ENCODE measurements around the gene LRBA.

Gene LRBA

GRCh38 chr4:150464523-150464922 is 550.6 kb downstream of the LRBA start:
- no peak for DNase-seq

GRCh38 chr4:150462743-150463142 is 552.3 kb downstream of the LRBA start:
- DNase-seq, result no peak

DNA sequence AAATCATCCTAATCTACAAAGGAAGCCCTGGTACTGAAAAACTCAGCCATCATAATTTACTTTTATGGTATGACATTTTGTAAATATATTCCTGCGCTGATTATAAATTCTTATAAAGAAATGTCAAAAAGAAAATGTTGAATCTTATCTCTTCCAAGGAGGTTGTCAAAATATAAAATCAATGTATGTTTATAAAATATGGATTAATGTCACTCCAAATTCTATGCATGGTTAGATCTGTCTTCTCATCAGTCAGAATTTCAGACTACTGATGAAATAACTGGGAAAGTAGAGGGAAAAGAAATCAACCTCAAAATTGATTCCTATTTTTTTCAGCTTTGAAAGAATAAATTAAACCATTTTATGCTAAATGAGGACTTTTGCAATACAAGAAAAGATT is 553.1 kb downstream of the LRBA start:
- DNase-seq, result no peak

- DNase-seq, result no peak
Observed at GRCh38 chr4:150457802-150458201, 557.3 kb downstream of the LRBA start.

DNA sequence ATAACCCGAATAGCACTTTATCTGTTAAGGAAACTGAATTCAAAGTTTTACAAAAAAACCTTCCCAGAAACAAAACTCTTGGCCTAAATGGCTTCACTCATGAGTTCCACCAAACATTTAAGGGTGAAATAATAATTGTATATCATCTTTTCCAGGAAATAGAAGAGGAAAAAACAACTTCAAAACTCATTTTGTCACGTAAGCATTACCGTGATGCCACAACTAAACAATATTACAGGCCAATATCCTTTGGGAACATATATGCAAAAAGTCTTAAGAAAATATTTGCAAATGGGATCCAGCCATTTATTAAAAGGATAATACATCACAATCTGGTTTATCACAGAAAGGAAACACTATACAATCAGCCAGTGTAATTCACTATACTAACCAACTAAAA is 563.2 kb downstream of the LRBA start:
- no peak for DNase-seq

DNA sequence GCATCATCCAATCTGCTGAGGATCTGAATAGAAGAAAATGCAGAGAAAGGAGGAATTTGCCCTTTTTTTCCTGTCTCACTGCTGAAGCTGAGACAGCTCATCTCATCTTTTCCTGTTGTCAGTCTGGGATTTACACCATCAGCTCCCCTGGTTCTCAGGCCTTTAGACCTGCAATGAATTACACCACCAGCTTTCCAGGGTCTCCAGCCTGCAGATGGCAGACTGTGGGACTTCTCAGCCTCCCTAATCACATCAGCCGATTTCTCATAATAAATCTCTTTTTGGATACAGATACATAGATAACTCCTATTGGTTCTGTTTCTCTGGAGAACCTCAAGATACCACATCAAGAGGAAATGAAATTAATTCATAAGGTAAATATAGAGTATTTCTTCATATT is 567.7 kb downstream of the LRBA start:
- no peak for DNase-seq

- DNase-seq, result no peak
Observed at GRCh38 chr4:150439451-150439933, 575.6 kb downstream of the LRBA start.

DNA sequence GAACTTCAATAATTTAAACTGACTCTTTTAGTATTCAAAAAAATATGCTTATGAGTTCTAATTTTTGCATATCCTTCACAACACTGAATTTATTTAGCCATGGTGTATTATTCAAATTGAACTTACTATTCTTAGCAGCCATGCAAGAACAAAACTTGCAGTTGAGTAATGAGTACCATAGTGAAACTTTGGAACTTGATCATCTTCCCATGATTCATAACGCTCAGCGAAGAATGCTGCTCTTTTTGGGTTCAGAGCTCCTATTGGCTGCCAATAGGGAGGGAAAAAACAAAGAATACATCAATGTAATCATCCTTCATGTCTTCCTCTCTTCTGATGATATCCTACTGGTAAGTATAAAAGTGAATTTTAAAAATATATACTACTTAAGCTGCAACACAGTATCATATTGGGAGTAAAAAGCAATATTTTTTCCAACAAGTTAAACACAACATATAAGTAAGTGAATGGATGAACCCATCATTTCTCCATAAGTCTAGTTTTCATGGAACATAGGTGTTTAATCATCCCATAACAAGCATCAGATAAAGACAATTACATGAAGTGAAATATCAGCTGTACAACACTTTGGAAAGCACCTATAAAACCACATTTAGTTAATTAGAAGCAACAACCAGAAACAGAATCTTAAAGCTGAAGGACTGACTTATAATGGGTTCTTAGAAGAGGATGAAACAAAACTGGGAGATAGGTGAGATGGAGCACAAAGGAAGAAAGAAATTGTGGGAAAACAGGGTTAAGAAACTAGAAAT is 578.3 kb downstream of the LRBA start:
- DNase-seq, result peak; percentile 21

GRCh38 chr4:150431221-150431620 is 583.9 kb downstream of the LRBA start:
- DNase-seq, result no peak

DNA sequence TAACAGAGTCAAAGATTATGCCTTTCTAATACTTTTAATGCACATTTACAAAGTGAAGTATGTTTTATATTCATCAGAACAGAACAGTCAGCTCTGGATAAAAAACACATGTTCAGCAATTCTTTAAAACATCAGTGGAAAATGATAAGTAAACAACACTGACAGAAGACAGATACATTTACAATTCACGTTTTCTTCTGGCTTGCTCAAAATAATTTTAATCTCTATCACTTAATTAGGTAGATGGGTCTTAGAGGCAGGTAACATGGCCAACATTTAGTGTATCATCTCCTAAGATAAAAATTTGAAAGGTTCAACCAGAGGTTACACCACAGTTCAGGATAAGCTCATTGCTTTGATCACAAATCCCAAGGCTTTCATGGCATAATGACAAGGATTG is 589.9 kb downstream of the LRBA start:
- DNase-seq, result no peak

DNA sequence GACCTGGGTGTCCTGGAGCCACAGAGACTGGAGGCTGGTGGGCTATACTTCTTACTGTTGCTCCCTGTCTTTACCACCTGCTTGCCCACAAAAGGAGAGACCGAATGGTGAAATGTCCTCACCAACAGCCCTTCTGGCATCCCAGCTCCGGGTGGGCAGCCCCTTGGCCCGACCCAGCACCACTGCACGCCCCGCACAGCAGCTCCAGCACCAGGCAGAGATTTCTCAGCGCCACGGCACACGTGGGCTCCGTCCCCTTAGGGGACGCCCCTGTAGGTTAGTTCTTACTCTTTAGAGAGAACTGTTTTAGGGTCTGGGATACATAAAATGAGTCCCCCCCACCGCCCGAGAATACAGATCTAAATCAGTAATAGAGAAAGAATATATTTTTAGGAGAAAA is 591.6 kb downstream of the LRBA start:
- DNase-seq, result no peak

DNA sequence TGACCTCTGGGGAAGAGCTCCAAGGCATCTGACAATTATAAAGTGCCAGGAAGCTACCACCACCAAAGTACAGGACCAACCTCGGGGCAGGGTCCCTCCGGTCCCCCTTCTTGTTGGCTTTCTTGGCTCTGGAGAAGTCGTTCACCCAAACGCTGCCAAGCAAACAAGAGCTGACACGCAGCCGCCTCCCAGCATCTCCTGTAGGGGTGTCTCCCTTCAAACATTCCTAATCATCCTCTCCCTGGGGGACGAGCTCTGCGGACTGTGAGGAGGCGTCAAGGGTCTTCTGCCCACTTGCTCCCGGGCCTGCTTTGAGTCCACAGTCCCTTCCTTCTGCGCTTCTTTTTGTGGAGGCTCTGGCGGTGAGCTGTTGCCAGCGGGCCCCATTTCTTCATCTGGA is 592.0 kb downstream of the LRBA start:
- no peak for DNase-seq

- no peak for DNase-seq
Observed at GRCh38 chr4:150421612-150422011, 593.5 kb downstream of the LRBA start.

GRCh38 chr4:150419939-150420338 is 595.1 kb downstream of the LRBA start:
- no peak for DNase-seq

DNA sequence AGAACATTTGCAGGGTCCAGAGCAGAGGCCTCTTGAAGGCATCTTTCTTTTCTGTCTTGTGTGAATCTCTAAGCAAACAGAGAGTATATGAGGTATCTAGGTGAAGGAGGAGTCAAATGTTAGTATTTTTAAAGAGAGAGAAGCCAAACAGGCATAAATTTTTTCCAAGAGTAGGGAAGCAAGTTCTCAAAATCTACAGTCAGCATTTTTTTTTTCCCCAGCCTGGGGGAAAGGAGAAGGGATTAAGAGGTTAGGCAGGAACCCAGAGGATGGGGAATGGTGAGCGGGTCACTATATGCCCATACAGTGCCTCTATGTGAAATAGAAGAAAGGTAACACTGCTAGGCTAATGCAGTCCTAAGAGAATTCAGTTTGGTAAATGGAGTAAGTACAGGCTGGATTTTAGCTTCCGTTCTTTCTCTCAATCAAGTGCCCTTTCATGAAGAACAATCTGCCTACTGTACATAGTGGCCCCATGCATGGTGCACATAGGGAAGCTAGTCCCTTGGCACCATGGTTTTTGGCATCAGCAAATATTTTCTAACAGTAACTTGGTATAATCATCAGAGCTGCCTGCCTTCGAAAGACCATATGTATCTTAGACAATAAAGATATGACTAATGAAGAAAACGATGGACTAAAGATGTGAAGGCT is 596.2 kb downstream of the LRBA start:
- no peak for DNase-seq

- no peak for DNase-seq
Observed at GRCh38 chr4:150415213-150415612, 599.9 kb downstream of the LRBA start.

DNA sequence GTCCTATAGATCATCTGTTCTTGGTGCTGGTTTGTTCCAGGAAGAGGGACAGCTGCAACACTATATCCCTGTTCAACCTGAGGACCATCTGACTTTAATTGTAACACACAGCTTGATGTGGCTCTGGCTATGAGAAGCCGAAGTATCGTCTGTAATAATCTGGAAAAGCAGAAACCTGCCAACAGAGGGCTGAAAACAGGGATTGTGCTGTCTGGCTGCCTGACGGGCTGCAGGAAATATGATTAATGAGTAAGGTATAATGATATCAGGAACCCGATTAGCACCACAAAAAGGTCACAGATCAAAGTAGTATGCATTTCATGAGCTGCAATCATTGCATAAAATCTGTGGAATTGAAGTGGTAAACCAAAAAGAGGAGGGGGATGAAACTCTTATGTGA is 603.6 kb downstream of the LRBA start:
- no peak for DNase-seq

- DNase-seq, result no peak
Observed at GRCh38 chr4:150402871-150403272, 612.2 kb downstream of the LRBA start.

DNA sequence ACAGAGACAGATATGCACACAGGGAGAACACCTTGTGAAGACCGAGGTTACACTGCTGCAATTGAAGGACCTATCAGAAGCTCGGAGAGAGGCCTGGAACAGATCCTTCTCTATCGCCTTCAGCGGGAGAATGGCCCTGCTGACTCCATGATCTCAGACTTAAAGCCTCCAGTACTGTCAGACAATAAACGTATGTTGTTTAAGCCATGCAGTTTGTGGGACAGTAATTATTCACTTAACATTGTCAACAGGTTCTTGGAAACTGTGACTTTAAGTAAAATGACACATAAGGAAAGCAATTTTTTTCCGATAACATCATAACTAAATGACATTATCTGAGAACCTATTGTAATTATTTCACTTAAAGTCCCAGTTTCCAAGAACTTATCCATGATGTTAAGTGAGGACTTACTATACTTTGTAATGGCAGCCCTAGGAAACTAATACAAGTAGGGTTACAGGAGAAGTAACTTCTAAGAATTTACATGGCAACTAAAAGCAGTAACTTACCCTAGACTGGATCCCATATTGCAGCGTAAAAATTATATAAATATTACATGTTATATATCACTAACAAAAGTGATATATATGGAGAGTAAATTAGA is 613.9 kb downstream of the LRBA start:
- DNase-seq, result no peak

- peak; percentile 12 for DNase-seq
Observed at GRCh38 chr4:150395872-150396271, 619.2 kb downstream of the LRBA start.

- DNase-seq, result no peak
Observed at GRCh38 chr4:150394046-150394445, 621.0 kb downstream of the LRBA start.

DNA sequence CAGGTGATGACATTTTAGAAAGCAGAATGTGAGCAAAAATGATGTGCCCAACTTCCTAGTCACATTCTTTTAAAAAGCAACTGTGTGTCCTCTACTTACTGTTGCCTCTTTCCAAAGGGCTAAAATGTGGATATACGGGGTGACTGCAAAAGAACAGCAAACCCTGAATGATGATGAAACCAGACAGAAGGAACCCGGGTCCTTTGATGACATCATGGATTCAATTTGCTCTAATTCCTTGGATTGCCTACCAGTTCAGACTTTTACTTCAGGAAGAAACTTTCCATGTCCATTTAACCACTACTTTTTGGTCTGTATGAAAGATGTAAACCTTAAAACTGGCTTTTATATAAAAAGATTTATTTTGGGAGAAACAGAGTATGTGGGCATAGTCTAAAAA is 624.0 kb downstream of the LRBA start:
- no peak for DNase-seq

DNA sequence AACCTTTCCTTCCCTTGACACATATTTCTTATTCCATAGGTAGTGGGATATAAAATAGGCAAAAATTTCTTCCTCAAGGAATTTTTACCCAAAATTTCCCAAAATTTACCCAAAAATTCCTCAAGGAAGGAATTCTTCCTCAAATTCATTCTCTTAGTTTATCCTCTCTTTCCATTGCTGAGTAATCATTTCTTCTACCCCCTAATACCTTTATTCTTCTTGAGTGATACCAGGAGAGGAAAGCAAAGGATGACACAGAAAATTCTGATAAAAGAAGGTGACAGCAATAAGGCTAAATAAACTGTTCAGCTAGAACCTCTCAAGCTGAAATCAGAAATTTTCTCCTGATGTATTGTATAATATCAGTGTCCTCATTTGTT is 624.6 kb downstream of the LRBA start:
- no peak for DNase-seq

DNA sequence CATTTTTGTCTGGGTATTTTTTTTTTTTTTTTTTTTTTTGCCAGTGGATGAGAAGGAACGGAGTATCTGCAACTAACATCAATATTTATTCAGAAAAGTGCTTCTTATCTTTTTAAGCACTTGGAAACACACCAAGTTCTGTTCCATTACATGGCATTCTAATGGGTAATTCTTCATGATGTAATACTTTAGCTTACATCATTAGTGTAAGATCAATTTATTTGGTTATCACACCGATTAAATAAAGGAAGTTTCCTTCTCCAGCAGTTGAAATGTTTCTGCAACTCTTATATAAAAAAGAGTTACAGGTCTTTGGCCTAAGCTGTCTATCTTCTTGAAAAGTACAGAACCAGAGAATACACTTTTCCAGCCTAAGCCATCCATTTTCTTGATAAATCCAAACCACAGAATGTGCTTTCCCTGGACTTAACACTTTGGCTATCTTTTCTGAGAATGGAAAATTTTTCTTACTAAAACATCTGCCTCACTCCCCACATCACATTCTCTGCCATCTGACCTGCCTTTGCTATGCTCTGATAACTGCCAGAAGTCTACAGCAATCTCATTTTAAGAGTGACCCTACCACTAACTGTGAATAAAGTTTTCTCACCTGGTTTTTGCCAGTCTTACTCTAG is 625.1 kb downstream of the LRBA start:
- no peak for DNase-seq
